NOMO-1 treated with DMSO at 0.1 percent for 48 hours (cell line): ENCODE measurements around the gene LIG1.

Experiments
- DNase-seq: peaks from one replicate; lab custom pipeline; 2025; ENCODE audit not compliant: unreplicated experiment; lab: John Stamatoyannopoulos, UW

LIG1 gene

GRCh38 chr19:48182434-48182833 lies 12.3 kb upstream of the LIG1 start:
- DNase-seq, result no peak

- DNase-seq, result no peak
Observed at GRCh38 chr19:48181505-48181904, 11.4 kb upstream of the LIG1 start.

GRCh38 chr19:48176226-48176625 lies 6.1 kb upstream of the LIG1 start:
- no peak for DNase-seq

- no peak for DNase-seq
Observed at GRCh38 chr19:48175578-48175977, 5.4 kb upstream of the LIG1 start.

- peak; percentile 18 for DNase-seq
Observed at GRCh38 chr19:48174445-48175030, 4.4 kb upstream of the LIG1 start.

GRCh38 chr19:48171710-48172109 lies 1.6 kb upstream of the LIG1 start:
- no peak for DNase-seq

- no peak for DNase-seq
Observed at GRCh38 chr19:48170817-48171347, 738 bp upstream of the LIG1 start.

GRCh38 chr19:48169578-48169938 lies 586 bp downstream of the LIG1 start:
- DNase-seq, result peak; percentile 54

- DNase-seq, result no peak
Observed at GRCh38 chr19:48168689-48169088, 1.5 kb downstream of the LIG1 start.

GRCh38 chr19:48158210-48158790 lies 11.8 kb downstream of the LIG1 start:
- DNase-seq, result no peak

- no peak for DNase-seq
Observed at GRCh38 chr19:48154003-48154402, 16.1 kb downstream of the LIG1 start.

GRCh38 chr19:48152551-48152950 lies 17.6 kb downstream of the LIG1 start:
- peak; percentile 52 for DNase-seq

GRCh38 chr19:48149430-48149829 lies 20.7 kb downstream of the LIG1 start:
- no peak for DNase-seq

GRCh38 chr19:48148576-48148975 lies 21.6 kb downstream of the LIG1 start:
- no peak for DNase-seq

GRCh38 chr19:48147597-48148175 lies 22.5 kb downstream of the LIG1 start:
- DNase-seq, result no peak

- no peak for DNase-seq
Observed at GRCh38 chr19:48139053-48139452, 31.1 kb downstream of the LIG1 start.

GRCh38 chr19:48137411-48137810 lies 32.7 kb downstream of the LIG1 start:
- no peak for DNase-seq

- no peak for DNase-seq
Observed at GRCh38 chr19:48136547-48136946, 33.6 kb downstream of the LIG1 start.

GRCh38 chr19:48135411-48135810 lies 34.7 kb downstream of the LIG1 start:
- no peak for DNase-seq

GRCh38 chr19:48133094-48133493 lies 37.0 kb downstream of the LIG1 start:
- no peak for DNase-seq

GRCh38 chr19:48127561-48127960 lies 42.6 kb downstream of the LIG1 start:
- no peak for DNase-seq

- no peak for DNase-seq
Observed at GRCh38 chr19:48123907-48124651, 46.1 kb downstream of the LIG1 start.
